DMS114 treated with DMSO at 0.1 percent for 48 hours (cell line): Measurements from ENCODE around the gene SCART1.
"Not testable (repeated sequence)": the region's sequence is repeated elsewhere in the genome, so short reads cannot be mapped to it uniquely, and the experiment has no call there.

ENCODE experiments used
- DNase-seq: peaks from one replicate; lab custom pipeline; 2025; ENCODE audit not compliant: unreplicated experiment; lab: John Stamatoyannopoulos, UW

The SCART1 gene

DNA sequence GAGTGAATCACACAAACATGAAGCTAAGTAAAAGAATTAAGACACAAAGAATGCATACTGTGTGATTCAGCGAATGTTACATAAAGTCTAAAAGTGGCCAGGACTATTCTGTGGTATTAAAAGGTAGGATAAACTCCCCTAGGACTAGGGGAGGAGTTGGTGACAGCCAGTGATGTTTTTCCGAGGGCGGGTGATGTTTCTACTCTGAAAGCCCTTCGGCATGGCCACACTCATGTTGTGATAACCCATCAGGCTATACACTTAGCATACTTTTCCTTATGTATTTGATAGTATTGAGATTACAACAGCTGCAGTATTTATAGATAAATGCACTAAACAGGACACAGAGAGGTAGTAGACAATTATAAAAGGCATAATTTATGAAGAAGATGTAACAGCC is 57.7 kb downstream of the SCART1 start:
- DNase-seq = no peak

DNA sequence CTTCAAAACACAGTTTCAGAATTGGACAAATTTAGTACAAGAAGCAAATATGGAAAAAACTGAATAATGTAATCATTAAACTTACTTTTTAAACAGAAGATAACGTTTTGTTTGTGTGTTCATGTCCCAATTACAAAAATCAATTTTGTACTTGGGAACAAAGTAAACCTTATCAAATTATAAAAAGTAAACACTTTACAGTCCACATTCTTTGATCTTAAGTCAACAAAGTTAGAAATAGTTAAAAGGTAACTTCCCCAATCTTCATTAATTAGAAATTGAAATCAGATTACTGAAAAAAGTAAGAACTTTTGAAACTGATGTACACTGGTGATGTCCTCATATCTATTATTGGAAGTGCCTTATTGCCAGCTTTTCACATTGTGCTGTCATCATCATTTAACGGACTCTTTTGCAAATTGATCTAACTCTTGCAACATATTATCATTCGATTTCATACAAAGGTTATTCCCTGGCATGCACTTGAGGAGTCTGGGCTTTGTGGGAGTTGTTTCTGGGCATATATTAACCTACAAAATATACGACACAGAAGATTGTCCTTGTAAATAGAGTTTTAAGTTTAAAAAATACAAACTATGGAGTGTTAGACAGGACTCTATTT is 58.3 kb downstream of the SCART1 start:
- no peak for DNase-seq

DNA sequence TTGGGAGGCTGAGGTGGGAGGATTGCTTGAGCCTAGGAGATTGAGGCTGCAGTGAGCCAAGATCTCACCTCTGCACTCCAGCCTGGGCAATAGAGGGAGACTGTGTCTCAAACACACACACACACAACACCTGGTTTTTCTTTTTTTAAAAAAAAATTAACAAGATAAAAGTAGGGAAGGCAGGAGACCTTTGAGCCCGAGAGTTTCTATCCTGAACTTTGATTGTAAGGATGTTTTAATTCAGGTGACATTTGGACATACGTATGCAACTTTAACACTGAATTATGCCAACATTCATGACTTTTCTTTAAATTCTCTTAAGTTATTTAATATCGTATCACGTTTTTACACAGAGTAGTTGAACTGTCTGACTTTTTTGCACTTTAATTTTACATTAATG is 61.7 kb downstream of the SCART1 start:
- DNase-seq = no peak

DNA sequence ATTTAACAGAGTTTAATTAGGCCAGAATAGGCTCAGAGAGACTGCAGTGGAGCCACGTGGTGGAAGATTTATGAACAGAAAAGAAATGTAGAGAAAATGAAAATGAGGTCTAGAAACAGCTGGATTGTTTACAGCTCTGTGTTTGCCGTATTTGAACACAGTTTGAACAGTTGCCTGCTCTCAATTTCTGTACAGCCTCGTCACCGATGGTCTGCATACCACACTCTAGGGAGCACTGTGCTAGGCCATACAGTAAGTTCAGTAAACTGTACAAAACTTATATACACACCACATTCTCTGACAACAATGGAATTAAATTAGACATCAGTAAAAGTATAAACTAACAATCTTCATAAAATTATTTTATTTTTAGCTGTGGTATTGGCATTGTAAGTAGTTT is 62.3 kb downstream of the SCART1 start:
- DNase-seq = no peak

DNA sequence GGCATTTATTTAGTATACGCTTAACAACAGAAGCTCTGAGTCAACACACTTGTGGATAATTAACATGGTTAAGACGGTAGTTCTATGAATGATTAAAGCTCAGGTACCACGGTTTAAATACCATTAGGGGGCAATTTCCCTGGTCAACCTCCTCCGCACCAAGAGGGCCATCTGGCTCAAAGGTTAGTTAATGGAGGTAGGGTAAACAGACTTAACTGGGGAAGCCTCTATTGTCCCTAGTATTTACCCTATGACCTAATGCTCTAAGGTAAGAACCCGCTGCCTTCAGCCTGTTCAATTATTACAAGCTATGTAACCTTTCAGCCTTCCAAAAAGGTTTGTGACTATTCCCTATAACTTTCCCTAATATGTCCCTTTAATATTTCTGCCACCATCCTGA is 64.8 kb downstream of the SCART1 start:
- DNase-seq = not testable (repeated sequence)
